Activated CD8-positive, alpha-beta T cell treated with anti-CD3 and anti-CD28 coated beads for 36 hours (primary cell): ENCODE results near the gene BPIFB1. TPM values are rescaled to one million over a fixed set of nuclear protein-coding genes. Genes with fewer than 3 reads are reported as not detected.

Experiments used
- ATAC-seq: fragments of 200-7000 bp; cut with Tn5 transposase; one replicate; pipeline ENCODE4 v1.10.0; 2021; ENCODE audit warnings: mild to moderate bottlenecking, moderate library complexity
- CTCF ChIA-PET: fragments of 350-600 bp; sonication (Branson Sonifier 250); formaldehyde crosslinking; loops from one replicate; lab custom pipeline; 2021; ENCODE audit warnings: antibody characterized with exemption; lab: Charles Lee
- POLR2A ChIA-PET: fragments of 350-600 bp; sonication (Branson Sonifier 250); formaldehyde crosslinking; loops from one replicate; lab custom pipeline; 2021; ENCODE audit warnings: antibody characterized with exemption; lab: Charles Lee
- DNase-seq: peaks from one replicate; pipeline ENCODE4 v3.0.0-alpha.2; 2020
- H3K27ac Mint-ChIP-seq: one replicate; pipeline ENCODE4 v1.8.0; 2021; ENCODE audit warnings: mild to moderate bottlenecking, mixed read lengths
- H3K27me3 Mint-ChIP-seq: one replicate; pipeline ENCODE4 v1.8.0; 2021; ENCODE audit warnings: mixed read lengths
- H3K36me3 Mint-ChIP-seq: one replicate; pipeline ENCODE4 v1.8.0; 2021; ENCODE audit warnings: low read depth, mixed read lengths
- H3K4me1 Mint-ChIP-seq: one replicate; pipeline ENCODE4 v1.8.0; 2021; ENCODE audit warnings: low read depth, mixed read lengths
- H3K4me3 Mint-ChIP-seq: one replicate; pipeline ENCODE4 v1.8.0; 2021; ENCODE audit warnings: mild to moderate bottlenecking, moderate library complexity, mixed read lengths
- H3K9me3 Mint-ChIP-seq: one replicate; pipeline ENCODE4 v1.8.0; 2021; ENCODE audit warnings: mixed read lengths
- intact Hi-C: fragments of 100-400 bp; cut with micrococcal nuclease; formaldehyde crosslinking; loops from one replicate; pipeline ENCODE4 v1.10.0; 2022
- total RNA-seq, 2 experiments: library from RNA; stranded (reverse); gene quantifications; one replicate each; pipeline ENCODE4 v1.2.3, GENCODE V29; 2021
- TF ChIP-seq, protein P1 (sequence below): fragments of 200-600 bp; IDR thresholded peaks from one replicate; pipeline ENCODE4 v1.8.0; 2022; ENCODE audit warnings: antibody characterized with exemption, mild to moderate bottlenecking

The BPIFB1 gene
- total RNA-seq, 2 experiments from 2014 or later = not detected

DNA sequence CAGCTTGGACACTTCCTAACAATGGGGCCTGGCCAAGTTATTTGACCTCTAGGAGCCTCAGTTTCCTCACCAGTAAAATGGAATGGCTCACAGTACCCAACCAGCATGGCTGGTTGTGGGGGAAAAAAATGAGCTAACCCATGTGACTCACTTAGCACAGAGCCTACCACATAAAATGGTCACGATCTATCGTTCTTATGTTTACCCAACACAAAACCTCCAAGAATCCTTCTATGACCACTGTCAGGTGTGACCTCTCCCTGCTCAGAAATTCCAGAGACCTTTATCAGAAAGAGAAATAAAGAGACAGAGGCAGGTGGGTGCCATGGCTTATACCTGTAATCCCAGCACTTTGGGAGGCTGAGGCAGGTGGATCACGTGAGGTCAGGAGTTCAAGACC lies 39.4 kb downstream of the BPIFB1 start:
- Mint-ChIP-seq H3K9me3 (no peaks in the 10 kb centered on the region), H3K36me3 (no peaks in the 10 kb centered on the region), H3K4me3 (no peak overlapping the region), H3K27ac (no peak overlapping the region), H3K4me1 (no peaks in the 10 kb centered on the region), H3K27me3 (peaks cover 3% of the 10 kb centered on the region)
- ChIA-PET POLR2A (no interaction called here), CTCF (no interaction called here)
- intact Hi-C loops = no loop called here
- TF ChIP-seq, protein P1, sequence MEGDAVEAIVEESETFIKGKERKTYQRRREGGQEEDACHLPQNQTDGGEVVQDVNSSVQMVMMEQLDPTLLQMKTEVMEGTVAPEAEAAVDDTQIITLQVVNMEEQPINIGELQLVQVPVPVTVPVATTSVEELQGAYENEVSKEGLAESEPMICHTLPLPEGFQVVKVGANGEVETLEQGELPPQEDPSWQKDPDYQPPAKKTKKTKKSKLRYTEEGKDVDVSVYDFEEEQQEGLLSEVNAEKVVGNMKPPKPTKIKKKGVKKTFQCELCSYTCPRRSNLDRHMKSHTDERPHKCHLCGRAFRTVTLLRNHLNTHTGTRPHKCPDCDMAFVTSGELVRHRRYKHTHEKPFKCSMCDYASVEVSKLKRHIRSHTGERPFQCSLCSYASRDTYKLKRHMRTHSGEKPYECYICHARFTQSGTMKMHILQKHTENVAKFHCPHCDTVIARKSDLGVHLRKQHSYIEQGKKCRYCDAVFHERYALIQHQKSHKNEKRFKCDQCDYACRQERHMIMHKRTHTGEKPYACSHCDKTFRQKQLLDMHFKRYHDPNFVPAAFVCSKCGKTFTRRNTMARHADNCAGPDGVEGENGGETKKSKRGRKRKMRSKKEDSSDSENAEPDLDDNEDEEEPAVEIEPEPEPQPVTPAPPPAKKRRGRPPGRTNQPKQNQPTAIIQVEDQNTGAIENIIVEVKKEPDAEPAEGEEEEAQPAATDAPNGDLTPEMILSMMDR = no peak
- DNase-seq (no peak), ATAC-seq (no peak)

DNA sequence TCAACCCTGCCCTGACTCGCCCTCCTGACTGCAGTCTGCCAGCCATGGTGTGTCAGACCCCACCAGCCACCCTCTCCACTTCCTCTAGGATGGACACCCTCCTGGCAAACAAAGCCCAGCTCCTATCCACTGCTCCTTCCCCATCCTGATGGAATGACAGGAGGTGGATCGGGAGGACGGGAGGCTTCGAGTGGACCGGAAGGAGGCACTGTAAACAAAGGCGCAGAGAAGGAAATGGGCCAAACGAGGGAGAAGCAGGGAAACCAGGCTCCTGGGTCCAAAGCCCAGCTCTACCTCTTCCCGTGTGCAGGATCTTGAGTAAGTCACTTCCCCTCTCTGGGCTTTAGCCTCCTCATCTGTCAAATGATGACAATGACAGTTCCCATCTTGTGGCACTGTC lies 40.2 kb downstream of the BPIFB1 start:
- peaks cover 3% of the 10 kb centered on the region for H3K27me3 Mint-ChIP-seq
- H3K27ac Mint-ChIP-seq = no peak overlapping the region
- H3K4me1 Mint-ChIP-seq = no peaks in the 10 kb centered on the region
- intact Hi-C loops = no loop called here
- H3K9me3 Mint-ChIP-seq = no peaks in the 10 kb centered on the region
- ChIA-PET CTCF (no interaction called here), POLR2A (interaction anchor here (1.0 kb wide), 1 partner anchor 9 kb away, joined by 3 read pairs; no protein-coding TSS in a partner anchor)
- TF ChIP-seq, protein P1 = no peak
- no peak overlapping the region for H3K4me3 Mint-ChIP-seq
- no peak for ATAC-seq
- no peaks in the 10 kb centered on the region for H3K36me3 Mint-ChIP-seq
- no peak for DNase-seq

DNA sequence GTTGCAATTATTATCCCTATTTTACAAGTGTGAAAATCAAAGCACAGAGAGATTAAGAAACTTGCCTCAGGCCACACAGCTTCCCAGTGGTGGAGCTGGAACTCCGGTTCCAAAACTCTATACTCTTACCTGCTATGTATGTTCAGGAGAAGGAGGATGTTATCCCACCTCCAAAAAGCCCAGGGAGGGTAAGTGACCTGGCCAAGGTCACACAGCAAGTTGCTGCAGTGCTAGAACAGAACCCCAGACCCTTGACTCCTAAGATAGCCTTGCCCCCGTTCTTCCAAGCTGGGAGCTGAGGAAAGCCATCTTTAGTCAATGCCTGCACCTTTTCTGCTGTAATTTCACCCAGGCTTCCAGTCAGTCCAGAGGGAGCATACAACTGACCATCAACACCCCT lies 42.3 kb downstream of the BPIFB1 start:
- POLR2A ChIA-PET = no interaction called here

DNA sequence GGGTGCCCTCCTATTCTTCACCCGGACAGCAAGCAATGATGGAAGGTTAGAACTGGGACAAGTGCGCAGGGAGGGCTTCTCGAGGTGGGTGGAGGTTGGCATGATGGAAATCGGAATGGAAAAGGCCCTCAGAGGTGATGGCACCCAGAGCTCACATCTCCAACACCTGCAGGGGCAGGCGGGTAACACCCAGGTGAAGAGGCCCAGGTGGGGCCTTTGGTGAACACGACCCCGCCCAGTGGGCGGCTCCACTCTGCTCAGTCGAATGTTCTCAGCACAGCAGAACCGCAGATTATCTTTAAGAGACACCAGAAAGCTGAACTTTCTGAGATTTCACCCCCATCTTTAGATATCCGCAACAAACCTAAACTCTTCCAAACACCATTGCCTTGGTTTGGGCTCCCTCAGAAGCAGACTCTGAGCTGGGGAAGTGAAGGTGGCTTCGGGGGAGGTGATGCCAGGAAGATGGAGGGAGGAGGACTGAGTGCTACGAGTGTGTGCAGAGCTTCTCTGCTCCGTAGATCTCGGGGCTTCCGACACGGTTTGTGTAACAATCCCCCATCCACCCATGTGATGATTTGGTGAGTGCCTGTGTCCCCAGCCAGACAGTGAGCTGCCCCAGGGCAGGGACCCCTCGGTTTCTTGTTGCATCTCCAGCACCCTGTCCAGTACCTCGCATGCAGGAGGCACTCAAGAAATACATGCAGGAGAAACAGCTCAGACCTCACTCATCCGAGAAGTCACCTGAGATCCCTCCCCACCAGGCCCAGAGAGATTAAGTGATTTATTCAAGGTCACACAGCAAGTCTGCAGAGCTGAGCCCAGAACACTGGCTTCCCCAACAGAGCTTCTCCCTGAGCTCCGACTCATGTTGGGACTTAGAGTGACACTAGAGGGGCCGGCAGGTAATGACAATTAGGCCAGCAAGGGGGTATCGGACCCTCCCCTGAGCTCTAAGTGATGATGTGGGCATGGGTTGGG lies 45.4 kb downstream of the BPIFB1 start:
- no peak overlapping the region for H3K27ac Mint-ChIP-seq
- ATAC-seq (no peak), DNase-seq (no peak)
- ChIA-PET CTCF (interaction anchor here (0.6 to 1.4 kb wide), 3 partner anchors 17 to 29 kb away, joined by 3 to 4 read pairs (median 3); no protein-coding TSS in a partner anchor), POLR2A (no interaction called here)
- H3K9me3 Mint-ChIP-seq = no peaks in the 10 kb centered on the region
- intact Hi-C loops = no loop called here
- TF ChIP-seq, protein P1 = no peak
- H3K36me3 Mint-ChIP-seq = no peaks in the 10 kb centered on the region
- H3K27me3 Mint-ChIP-seq = peaks cover 3% of the 10 kb centered on the region
- H3K4me3 Mint-ChIP-seq = no peak overlapping the region
- no peaks in the 10 kb centered on the region for H3K4me1 Mint-ChIP-seq

More for the DNA sequence above, 42.3 kb downstream of the BPIFB1 start:
- TF ChIP-seq, protein P1 = no peak
- H3K9me3 Mint-ChIP-seq = no peaks in the 10 kb centered on the region
- H3K27me3 Mint-ChIP-seq = peaks cover 3% of the 10 kb centered on the region
- H3K27ac Mint-ChIP-seq = no peak overlapping the region
- H3K4me3 Mint-ChIP-seq = no peak overlapping the region
- ATAC-seq (no peak), DNase-seq (no peak)
- intact Hi-C loops = no loop called here
- CTCF ChIA-PET = interaction anchor here (1.2 kb wide), 1 partner anchor 33 kb away, joined by 4 read pairs; no protein-coding TSS in a partner anchor
- H3K4me1 Mint-ChIP-seq = no peaks in the 10 kb centered on the region
- H3K36me3 Mint-ChIP-seq = no peaks in the 10 kb centered on the region

DNA sequence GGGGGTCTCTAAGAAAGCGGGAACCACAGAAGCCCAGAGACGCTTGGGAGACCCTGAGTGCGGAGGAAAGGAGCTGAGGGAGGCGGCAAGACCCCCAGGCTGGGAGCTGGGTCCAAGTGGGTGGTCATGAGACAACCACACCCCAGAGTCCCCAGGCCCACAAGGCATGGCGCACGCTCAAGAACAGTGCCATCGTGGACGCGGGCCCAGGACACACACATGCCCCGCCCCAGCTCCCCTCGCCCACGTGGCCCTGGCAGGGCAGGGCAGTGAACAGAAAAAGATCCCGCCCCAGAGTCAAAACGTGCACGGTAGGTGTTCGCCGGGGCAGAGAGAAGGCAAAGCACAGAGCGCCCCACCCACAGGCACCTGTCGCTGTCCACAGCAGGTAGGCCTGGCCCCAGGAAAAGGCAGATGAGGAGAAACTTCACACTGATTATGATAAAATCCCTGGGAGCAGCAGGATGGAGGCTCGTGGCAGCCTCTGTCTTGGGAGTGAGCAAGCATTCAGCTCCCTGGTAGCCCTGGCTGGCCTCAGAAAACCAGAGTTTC lies 50.0 kb downstream of the BPIFB1 start:
- peaks cover 4% of the 10 kb centered on the region for H3K27me3 Mint-ChIP-seq
- POLR2A ChIA-PET = no interaction called here
- intact Hi-C loops = no loop called here
- H3K9me3 Mint-ChIP-seq = no peaks in the 10 kb centered on the region
- H3K27ac Mint-ChIP-seq = no peak overlapping the region
- CTCF ChIA-PET = no interaction called here
- no peaks in the 10 kb centered on the region for H3K36me3 Mint-ChIP-seq
- TF ChIP-seq, protein P1 = no peak
- DNase-seq (no peak), ATAC-seq (no peak)
- H3K4me3 Mint-ChIP-seq = no peak overlapping the region
- no peaks in the 10 kb centered on the region for H3K4me1 Mint-ChIP-seq
